ENCODE measurements around the gene SEPHS2.
"Not testable (repeated sequence)": the region's sequence is repeated elsewhere in the genome, so short reads cannot be mapped to it uniquely, and the experiment has no call there.

SEPHS2 gene

GRCh38 chr16:30406795-30407101 is 38.9 kb downstream of the SEPHS2 start:
- Histone ChIP-seq H3K4me1 (ENCODE audit: control insufficient read depth, insufficient read depth, low read length) (peaks cover 22% of the 10 kb centered on the region), H3K27me3 (ENCODE audit: control insufficient read depth, insufficient read depth, low read length) (no peaks in the 10 kb centered on the region), H3K4me2 (ENCODE audit: low read length) (peak overlapping the region; percentile 83), H3K36me3 (ENCODE audit: insufficient read depth, low read length) (peaks cover 13% of the 10 kb centered on the region), H3K9me3 (replicated peaks; ENCODE audit: low read length) (no peaks in the 10 kb centered on the region), H3K4me3 (ENCODE audit: low read length) (peak overlapping the region; percentile 80), H3K9ac (ENCODE audit: low read depth, low read length) (peak overlapping the region; percentile 91)

- H3K36me3 ChIP-seq (ENCODE audit: insufficient read depth, low read length) = peaks cover 15% of the 10 kb centered on the region
- no peak overlapping the region for H3K4me3 ChIP-seq (ENCODE audit: low read length)
- H3K27me3 ChIP-seq (ENCODE audit: control insufficient read depth, insufficient read depth, low read length) = no peaks in the 10 kb centered on the region
- H3K9ac ChIP-seq (ENCODE audit: low read depth, low read length) = no peak overlapping the region
- no peak overlapping the region for H3K4me2 ChIP-seq (ENCODE audit: low read length)
- peaks cover 18% of the 10 kb centered on the region for H3K4me1 ChIP-seq (ENCODE audit: control insufficient read depth, insufficient read depth, low read length)
- H3K9me3 ChIP-seq (replicated peaks; ENCODE audit: low read length) = no peaks in the 10 kb centered on the region
Observed at GRCh38 chr16:30401768-30402425, 43.8 kb downstream of the SEPHS2 start.

GRCh38 chr16:30399435-30400186 is 46.1 kb downstream of the SEPHS2 start:
- peaks cover 16% of the 10 kb centered on the region for H3K36me3 ChIP-seq (ENCODE audit: insufficient read depth, low read length)
- peak overlapping the region; percentile 93 for H3K4me2 ChIP-seq (ENCODE audit: low read length)
- H3K4me3 ChIP-seq (ENCODE audit: low read length) = peak overlapping the region; percentile 75
- no peaks in the 10 kb centered on the region for H3K27me3 ChIP-seq (ENCODE audit: control insufficient read depth, insufficient read depth, low read length)
- peak overlapping the region; percentile 85 for H3K9ac ChIP-seq (ENCODE audit: low read depth, low read length)
- peaks cover 15% of the 10 kb centered on the region for H3K4me1 ChIP-seq (ENCODE audit: control insufficient read depth, insufficient read depth, low read length)
- no peaks in the 10 kb centered on the region for H3K9me3 ChIP-seq (replicated peaks; ENCODE audit: low read length)

GRCh38 chr16:30398661-30399434 is 46.8 kb downstream of the SEPHS2 start:
- Histone ChIP-seq H3K9ac (ENCODE audit: low read depth, low read length) (no peak overlapping the region), H3K4me2 (ENCODE audit: low read length) (no peak overlapping the region), H3K4me3 (ENCODE audit: low read length) (no peak overlapping the region), H3K36me3 (ENCODE audit: insufficient read depth, low read length) (peaks cover 16% of the 10 kb centered on the region), H3K4me1 (ENCODE audit: control insufficient read depth, insufficient read depth, low read length) (peaks cover 21% of the 10 kb centered on the region), H3K27me3 (ENCODE audit: control insufficient read depth, insufficient read depth, low read length) (no peaks in the 10 kb centered on the region), H3K9me3 (replicated peaks; ENCODE audit: low read length) (no peaks in the 10 kb centered on the region)

- Histone ChIP-seq H3K4me1 (ENCODE audit: control insufficient read depth, insufficient read depth, low read length) (peaks cover 21% of the 10 kb centered on the region), H3K36me3 (ENCODE audit: insufficient read depth, low read length) (peaks cover 16% of the 10 kb centered on the region), H3K4me2 (ENCODE audit: low read length) (no peak overlapping the region), H3K9ac (ENCODE audit: low read depth, low read length) (no peak overlapping the region), H3K27me3 (ENCODE audit: control insufficient read depth, insufficient read depth, low read length) (no peaks in the 10 kb centered on the region), H3K9me3 (replicated peaks; ENCODE audit: low read length) (no peaks in the 10 kb centered on the region), H3K4me3 (ENCODE audit: low read length) (no peak overlapping the region)
Observed at GRCh38 chr16:30397776-30398660, 47.7 kb downstream of the SEPHS2 start.

- Histone ChIP-seq H3K27me3 (ENCODE audit: control insufficient read depth, insufficient read depth, low read length) (no peaks in the 10 kb centered on the region), H3K4me1 (ENCODE audit: control insufficient read depth, insufficient read depth, low read length) (peaks cover 21% of the 10 kb centered on the region)
Observed at GRCh38 chr16:30397056-30397455, 48.6 kb downstream of the SEPHS2 start.

GRCh38 chr16:30396627-30397026 is 49.0 kb downstream of the SEPHS2 start:
- not testable (repeated sequence) for H3K27me3 ChIP-seq (ENCODE audit: control insufficient read depth, insufficient read depth, low read length); H3K4me3 ChIP-seq (ENCODE audit: low read length); H3K9me3 ChIP-seq (replicated peaks; ENCODE audit: low read length); H3K9ac ChIP-seq (ENCODE audit: low read depth, low read length)
- Histone ChIP-seq H3K4me2 (ENCODE audit: low read length) (peak overlapping the region; percentile 92), H3K36me3 (ENCODE audit: insufficient read depth, low read length) (peaks cover 16% of the 10 kb centered on the region), H3K4me1 (ENCODE audit: control insufficient read depth, insufficient read depth, low read length) (peaks cover 21% of the 10 kb centered on the region)

More at GRCh38 chr16:30397056-30397455, 48.6 kb downstream of the SEPHS2 start:
- no peaks in the 10 kb centered on the region for H3K9me3 ChIP-seq (replicated peaks; ENCODE audit: low read length)
- no peak overlapping the region for H3K4me2 ChIP-seq (ENCODE audit: low read length)
- no peak overlapping the region for H3K9ac ChIP-seq (ENCODE audit: low read depth, low read length)
- H3K36me3 ChIP-seq (ENCODE audit: insufficient read depth, low read length) = peaks cover 16% of the 10 kb centered on the region
- no peak overlapping the region for H3K4me3 ChIP-seq (ENCODE audit: low read length)

- H3K9ac ChIP-seq (ENCODE audit: low read depth, low read length) = peak overlapping the region; percentile 88
- peaks cover 21% of the 10 kb centered on the region for H3K4me1 ChIP-seq (ENCODE audit: control insufficient read depth, insufficient read depth, low read length)
- no peaks in the 10 kb centered on the region for H3K9me3 ChIP-seq (replicated peaks; ENCODE audit: low read length)
- no peaks in the 10 kb centered on the region for H3K27me3 ChIP-seq (ENCODE audit: control insufficient read depth, insufficient read depth, low read length)
- peak overlapping the region; percentile 92 for H3K4me2 ChIP-seq (ENCODE audit: low read length)
- H3K4me3 ChIP-seq (ENCODE audit: low read length) = peak overlapping the region; percentile 90
- H3K36me3 ChIP-seq (ENCODE audit: insufficient read depth, low read length) = peaks cover 16% of the 10 kb centered on the region
Observed at GRCh38 chr16:30395992-30396585, 49.6 kb downstream of the SEPHS2 start.

GRCh38 chr16:30395155-30395991 is 50.3 kb downstream of the SEPHS2 start, which contains the start of gene ZNF48:
TSS of gene ZNF48 (plus strand) at chr16:30395420. CDS start at chr16:30395795, 375 bp downstream.
- Histone ChIP-seq H3K9ac (ENCODE audit: low read depth, low read length) (peak within 1 kb of the TSS; percentile 88), H3K4me3 (ENCODE audit: low read length) (peak within 1 kb of the TSS; percentile 90), H3K4me1 (ENCODE audit: control insufficient read depth, insufficient read depth, low read length) (peaks cover 21% of the 10 kb centered on the region), H3K4me2 (ENCODE audit: low read length) (peak within 1 kb of the TSS; percentile 92), H3K36me3 (ENCODE audit: insufficient read depth, low read length) (peaks cover 16% of the 10 kb centered on the region), H3K9me3 (replicated peaks; ENCODE audit: low read length) (no peaks in the 10 kb centered on the region), H3K27me3 (ENCODE audit: control insufficient read depth, insufficient read depth, low read length) (no peaks in the 10 kb centered on the region)

GRCh38 chr16:30394592-30395154 is 51.0 kb downstream of the SEPHS2 start:
- peak overlapping the region; percentile 92 for H3K4me2 ChIP-seq (ENCODE audit: low read length)
- no peaks in the 10 kb centered on the region for H3K9me3 ChIP-seq (replicated peaks; ENCODE audit: low read length)
- H3K4me3 ChIP-seq (ENCODE audit: low read length) = peak overlapping the region; percentile 90
- H3K27me3 ChIP-seq (ENCODE audit: control insufficient read depth, insufficient read depth, low read length) = no peaks in the 10 kb centered on the region
- peaks cover 16% of the 10 kb centered on the region for H3K36me3 ChIP-seq (ENCODE audit: insufficient read depth, low read length)
- H3K4me1 ChIP-seq (ENCODE audit: control insufficient read depth, insufficient read depth, low read length) = peaks cover 14% of the 10 kb centered on the region
- peak overlapping the region; percentile 88 for H3K9ac ChIP-seq (ENCODE audit: low read depth, low read length)
